Kidney epithelial cell (primary cell): Measurements from ENCODE around the gene SLC2A2. TPM values are rescaled to one million over a fixed set of nuclear protein-coding genes. Genes with fewer than 3 reads are reported as not detected.

ENCODE experiments used
- DNase-seq: peaks from one replicate; pipeline ENCODE4 v3.0.0-alpha.2; 2010; ENCODE audit warnings: low read depth
- H3K27me3 ChIP-seq: 2 replicates; pipeline ENCODE4 v1.6.0; 2011; ENCODE audit warnings: low read length; ENCODE audit not compliant: control insufficient read depth, insufficient read depth
- H3K36me3 ChIP-seq: 2 replicates; pipeline ENCODE4 v1.5.1; 2011; ENCODE audit warnings: low read length; ENCODE audit not compliant: control insufficient read depth, insufficient read depth
- H3K4me3 ChIP-seq: 2 replicates; pipeline ENCODE4 v1.5.1; 2011; ENCODE audit warnings: low read depth, mild to moderate bottlenecking, control low read depth, low read length
- total RNA-seq: library from RNA; depleted of rRNA; stranded (reverse); fragments of >200 nt; gene quantifications from 2 replicates; pipeline ENCODE4 v1.2.3, GENCODE V29; 2015
- TF ChIP-seq, protein P1 (sequence below): IDR thresholded peaks from 2 replicates; pipeline ENCODE4 v1.5.1; 2011; ENCODE audit warnings: mild to moderate bottlenecking, moderate library complexity, low read length, control low read depth, inconsistent platforms; ENCODE audit not compliant: insufficient read depth, poor library complexity, severe bottlenecking

SLC2A2 gene
- total RNA-seq, 1 donor from 2014 or later: not detected

GRCh38 chr3:171046760-171047159 is 20.2 kb upstream of the SLC2A2 start:
- Histone ChIP-seq H3K27me3 (no peaks in the 10 kb centered on the region), H3K36me3 (no peaks in the 10 kb centered on the region), H3K4me3 (no peak overlapping the region)
- TF ChIP-seq, protein P1, sequence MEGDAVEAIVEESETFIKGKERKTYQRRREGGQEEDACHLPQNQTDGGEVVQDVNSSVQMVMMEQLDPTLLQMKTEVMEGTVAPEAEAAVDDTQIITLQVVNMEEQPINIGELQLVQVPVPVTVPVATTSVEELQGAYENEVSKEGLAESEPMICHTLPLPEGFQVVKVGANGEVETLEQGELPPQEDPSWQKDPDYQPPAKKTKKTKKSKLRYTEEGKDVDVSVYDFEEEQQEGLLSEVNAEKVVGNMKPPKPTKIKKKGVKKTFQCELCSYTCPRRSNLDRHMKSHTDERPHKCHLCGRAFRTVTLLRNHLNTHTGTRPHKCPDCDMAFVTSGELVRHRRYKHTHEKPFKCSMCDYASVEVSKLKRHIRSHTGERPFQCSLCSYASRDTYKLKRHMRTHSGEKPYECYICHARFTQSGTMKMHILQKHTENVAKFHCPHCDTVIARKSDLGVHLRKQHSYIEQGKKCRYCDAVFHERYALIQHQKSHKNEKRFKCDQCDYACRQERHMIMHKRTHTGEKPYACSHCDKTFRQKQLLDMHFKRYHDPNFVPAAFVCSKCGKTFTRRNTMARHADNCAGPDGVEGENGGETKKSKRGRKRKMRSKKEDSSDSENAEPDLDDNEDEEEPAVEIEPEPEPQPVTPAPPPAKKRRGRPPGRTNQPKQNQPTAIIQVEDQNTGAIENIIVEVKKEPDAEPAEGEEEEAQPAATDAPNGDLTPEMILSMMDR: no peak
- DNase-seq: no peak

- Histone ChIP-seq H3K27me3 (no peaks in the 10 kb centered on the region), H3K4me3 (no peak overlapping the region), H3K36me3 (no peaks in the 10 kb centered on the region)
- TF ChIP-seq, protein P1: no peak
- peak; percentile 77 for DNase-seq
Observed at GRCh38 chr3:171044835-171045793, 18.6 kb upstream of the SLC2A2 start.

DNA sequence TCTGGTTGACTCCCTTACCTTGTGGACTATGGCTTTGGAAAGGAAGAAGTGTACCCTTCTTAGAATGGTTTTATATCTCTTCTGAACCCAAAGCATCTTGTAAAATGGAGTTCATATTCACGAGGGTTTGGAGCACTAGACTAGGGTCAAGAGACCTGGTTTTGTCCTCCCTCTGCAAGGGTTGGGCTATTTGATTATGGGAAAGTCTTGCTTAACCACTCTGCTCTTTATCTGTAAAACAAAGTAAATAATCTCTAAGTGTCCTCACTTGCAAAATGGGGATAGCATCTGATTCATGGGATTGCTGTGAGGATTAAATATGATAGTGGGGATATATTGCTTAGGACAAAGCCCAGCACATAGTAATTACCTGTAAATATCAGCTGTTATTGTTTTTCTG is 17.9 kb upstream of the SLC2A2 start:
- TF ChIP-seq, protein P1: no peak
- no peak for DNase-seq

GRCh38 chr3:171039674-171040073 is 13.2 kb upstream of the SLC2A2 start:
- Histone ChIP-seq H3K27me3 (no peaks in the 10 kb centered on the region), H3K4me3 (no peak overlapping the region), H3K36me3 (no peaks in the 10 kb centered on the region)
- no peak for DNase-seq
- TF ChIP-seq, protein P1: no peak

More for the DNA sequence above, 17.9 kb upstream of the SLC2A2 start:
- H3K36me3 ChIP-seq: no peaks in the 10 kb centered on the region
- H3K4me3 ChIP-seq: no peak overlapping the region
- no peaks in the 10 kb centered on the region for H3K27me3 ChIP-seq

GRCh38 chr3:171038342-171038741 is 11.8 kb upstream of the SLC2A2 start:
- Histone ChIP-seq H3K4me3 (no peak overlapping the region), H3K27me3 (no peaks in the 10 kb centered on the region), H3K36me3 (no peaks in the 10 kb centered on the region)
- TF ChIP-seq, protein P1: no peak
- DNase-seq: no peak
